B cell (primary cell): ENCODE measurements around the gene LIMS2. TPM values are rescaled to one million over a fixed set of nuclear protein-coding genes. Genes with fewer than 3 reads are reported as not detected.
A peak's percentile ranks its signal among the peaks of the same experiment; 100 is the strongest.

Source experiments
- ATAC-seq: fragments of 200-7000 bp; cut with Tn5 transposase; one replicate; pipeline ENCODE4 v1.10.0; 2021; ENCODE audit warnings: low read depth, mild to moderate bottlenecking, moderate number of reproducible peaks, moderate library complexity
- CTCF ChIA-PET: fragments of 350-600 bp; sonication (Branson Sonifier 250); formaldehyde crosslinking; loops from one replicate; lab custom pipeline; 2021; ENCODE audit warnings: antibody characterized with exemption, inconsistent platforms; lab: Charles Lee
- POLR2A ChIA-PET: fragments of 350-600 bp; sonication (Branson Sonifier 250); formaldehyde crosslinking; loops from one replicate; lab custom pipeline; 2021; ENCODE audit warnings: antibody characterized with exemption; lab: Charles Lee
- DNase-seq: peaks from one replicate; pipeline ENCODE4 v3.0.0; 2013
- H2AFZ ChIP-seq: 2 replicates; pipeline ENCODE4 v1.6.1; 2012; ENCODE audit warnings: mild to moderate bottlenecking, low read depth, low read length; ENCODE audit not compliant: insufficient read depth, poor library complexity, severe bottlenecking
- H3K27ac ChIP-seq, 2 donors: 1 replicate in 1 of 2; 2 replicates in 1 of 2; pipeline ENCODE4 v1.5.1; 2012 to 2013; ENCODE audit warnings: low read length in 2 of 2, mild to moderate bottlenecking in 2 of 2, moderate library complexity in 1 of 2
- H3K27me3 ChIP-seq, 4 experiments: fragments of 200-600 bp in 1 of 4; sonication (generic) in 1 of 4; replicated peaks in 1 of 4; 1 replicate in 2 of 4; 2 replicates in 2 of 4; pipeline versions ENCODE4 v1.6.1 to v1.7.0; 2013 to 2016; ENCODE audit warnings: low read length in 3 of 4, mild to moderate bottlenecking in 2 of 4, mixed read lengths in 1 of 4, moderate library complexity in 1 of 4; ENCODE audit not compliant: insufficient read depth in 4 of 4, control insufficient read depth in 3 of 4; ENCODE audit errors: control extremely low read depth in 1 of 4
- H3K36me3 ChIP-seq, 2 experiments: replicated peaks in 1 of 2; 1 replicate in 1 of 2; 2 replicates in 1 of 2; pipeline versions ENCODE4 v1.6.1 to v1.7.1; 2013; ENCODE audit warnings: low read length in 1 of 2; ENCODE audit not compliant: insufficient read depth in 2 of 2, control insufficient read depth in 1 of 2; ENCODE audit errors: control extremely low read depth in 1 of 2, extremely low read depth in 1 of 2
- H3K4me1 ChIP-seq, 2 donors: fragments of 200-600 bp in 1 of 2; sonication (generic) in 1 of 2; 1 replicate in 1 of 2; 2 replicates in 1 of 2; pipeline versions ENCODE4 v1.5.1 to v1.6.1; 2013 to 2017; ENCODE audit warnings: low read length in 2 of 2; ENCODE audit not compliant: control insufficient read depth in 2 of 2, insufficient read depth in 2 of 2
- H3K4me2 ChIP-seq: replicated peaks from 2 replicates; pipeline ENCODE3; 2012; ENCODE audit warnings: mild to moderate bottlenecking, low read depth, low read length; ENCODE audit not compliant: poor library complexity, severe bottlenecking
- H3K4me3 ChIP-seq, 5 experiments: fragments of 200-600 bp in 1 of 5; sonication (generic) in 1 of 5; 1 replicate in 3 of 5; 2 replicates in 2 of 5; pipeline versions ENCODE4 v1.5.1 to v1.7.0; 2011 to 2016; ENCODE audit warnings: low read length in 4 of 5, mild to moderate bottlenecking in 4 of 5, low read depth in 2 of 5, control low read depth in 1 of 5, moderate library complexity in 1 of 5; ENCODE audit not compliant: insufficient read depth in 1 of 5; ENCODE audit errors: control extremely low read depth in 1 of 5, extremely low read depth in 1 of 5
- H3K79me2 ChIP-seq: fragments of 200-600 bp; sonication (generic); one replicate; pipeline ENCODE4 v1.6.0; 2016; ENCODE audit warnings: low read length; ENCODE audit not compliant: control insufficient read depth, insufficient read depth
- H3K9ac ChIP-seq: fragments of 200-600 bp; sonication (generic); 2 replicates; pipeline ENCODE4 v1.6.1; 2017; ENCODE audit warnings: mild to moderate bottlenecking, low read length, moderate library complexity
- H3K9me3 ChIP-seq, 3 donors: one replicate each; pipeline versions ENCODE4 v1.6.1 to v1.7.1; 2013; ENCODE audit warnings: low read length in 2 of 3; ENCODE audit not compliant: control insufficient read depth in 2 of 3, insufficient read depth in 1 of 3; ENCODE audit errors: control extremely low read depth in 1 of 3
- H4K20me1 ChIP-seq: 2 replicates; pipeline ENCODE4 v1.6.0; 2012; ENCODE audit warnings: mild to moderate bottlenecking, low read length; ENCODE audit not compliant: insufficient read depth, control insufficient read depth, poor library complexity, severe bottlenecking
- H3K27ac Mint-ChIP-seq: one replicate; pipeline ENCODE4 v1.8.0; 2021; ENCODE audit warnings: mixed read lengths
- H3K27me3 Mint-ChIP-seq: one replicate; pipeline ENCODE4 v1.8.0; 2021; ENCODE audit warnings: mixed read lengths
- H3K4me1 Mint-ChIP-seq: one replicate; pipeline ENCODE4 v1.8.0; 2021; ENCODE audit warnings: mixed read lengths
- H3K4me3 Mint-ChIP-seq: one replicate; pipeline ENCODE4 v1.8.0; 2021; ENCODE audit warnings: mixed read lengths
- H3K9me3 Mint-ChIP-seq: one replicate; pipeline ENCODE4 v1.8.0; 2022; ENCODE audit warnings: mixed read lengths; ENCODE audit not compliant: insufficient read depth
- EZH2 ChIP-seq: IDR thresholded peaks from 2 replicates; pipeline ENCODE4 v1.6.1; 2012; ENCODE audit warnings: borderline replicate concordance, low read depth, mild to moderate bottlenecking, moderate library complexity, low read length; ENCODE audit not compliant: insufficient read depth, poor library complexity, severe bottlenecking
- WGBS: methylation state at CpG from one replicate; pipeline ENCODE4 v1.1.5; 2013; ENCODE audit warnings: missing lambda C conversion rate; ENCODE audit not compliant: insufficient coverage; 5-methylcytosine and 5-hydroxymethylcytosine counted together
- intact Hi-C: fragments of 100-400 bp; cut with micrococcal nuclease; formaldehyde crosslinking; loops from one replicate; pipeline ENCODE4 v1.10.0; 2022
- polyA plus RNA-seq: library from polyadenylated mRNA; depleted of rRNA; stranded (reverse); fragments of >200 nt; gene quantifications from 2 replicates; pipeline ENCODE4 v1.2.3, GENCODE V29; 2012
- total RNA-seq, 2 donors: library from RNA; stranded (reverse); fragments of 120-200 nt in 1 of 2; gene quantifications; 1 replicate in 1 of 2; 2 replicates in 1 of 2; pipeline versions ENCODE4 v1.2.3 to v1.2.4, GENCODE V29; 2013 to 2022
- TF ChIP-seq, protein P1 (sequence below): fragments of 200-600 bp; IDR thresholded peaks from one replicate; pipeline ENCODE4 v1.8.0; 2022; ENCODE audit warnings: antibody characterized with exemption, mild to moderate bottlenecking

The LIMS2 gene
- total and polyA plus RNA-seq, 2 donors (not counting 1 experiment from before 2014, with no cell fraction given) = 6.7 to 32.2 TPM

DNA sequence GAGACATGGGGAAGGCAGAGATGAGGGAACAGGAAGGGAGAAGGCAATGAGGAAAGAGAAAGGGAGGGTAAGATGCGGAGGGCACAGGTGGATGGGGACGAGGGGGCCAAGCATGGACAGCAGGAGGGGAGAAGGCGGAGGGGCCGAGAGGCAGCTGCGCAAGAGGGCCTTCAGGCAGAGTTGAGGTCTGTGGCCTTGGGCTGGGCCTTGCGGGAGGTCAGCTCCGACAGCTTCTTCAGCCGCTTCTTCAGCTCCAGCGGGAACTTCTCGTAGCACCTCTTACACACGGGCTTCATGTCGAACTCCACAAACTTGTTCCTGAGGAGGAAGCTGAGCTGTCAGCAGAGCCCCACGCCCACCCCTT is 36.2 kb downstream of the LIMS2 start:
- TF ChIP-seq, protein P1, sequence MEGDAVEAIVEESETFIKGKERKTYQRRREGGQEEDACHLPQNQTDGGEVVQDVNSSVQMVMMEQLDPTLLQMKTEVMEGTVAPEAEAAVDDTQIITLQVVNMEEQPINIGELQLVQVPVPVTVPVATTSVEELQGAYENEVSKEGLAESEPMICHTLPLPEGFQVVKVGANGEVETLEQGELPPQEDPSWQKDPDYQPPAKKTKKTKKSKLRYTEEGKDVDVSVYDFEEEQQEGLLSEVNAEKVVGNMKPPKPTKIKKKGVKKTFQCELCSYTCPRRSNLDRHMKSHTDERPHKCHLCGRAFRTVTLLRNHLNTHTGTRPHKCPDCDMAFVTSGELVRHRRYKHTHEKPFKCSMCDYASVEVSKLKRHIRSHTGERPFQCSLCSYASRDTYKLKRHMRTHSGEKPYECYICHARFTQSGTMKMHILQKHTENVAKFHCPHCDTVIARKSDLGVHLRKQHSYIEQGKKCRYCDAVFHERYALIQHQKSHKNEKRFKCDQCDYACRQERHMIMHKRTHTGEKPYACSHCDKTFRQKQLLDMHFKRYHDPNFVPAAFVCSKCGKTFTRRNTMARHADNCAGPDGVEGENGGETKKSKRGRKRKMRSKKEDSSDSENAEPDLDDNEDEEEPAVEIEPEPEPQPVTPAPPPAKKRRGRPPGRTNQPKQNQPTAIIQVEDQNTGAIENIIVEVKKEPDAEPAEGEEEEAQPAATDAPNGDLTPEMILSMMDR = no peak
- TF ChIP-seq EZH2 = no peak
- Histone ChIP-seq H3K4me2 (peak overlapping the region; percentile 73), H3K4me1 (peaks cover 82 to 90% of the 10 kb centered on the region in 2 donors), H3K27ac (peak overlapping the region; percentile 62 to 76), H4K20me1 (no peaks in the 10 kb centered on the region), H3K36me3 (no peaks in the 10 kb centered on the region), H3K4me3 (no peak overlapping the region), H3K27me3 (no peaks in the 10 kb centered on the region), H3K9me3 (no peaks in the 10 kb centered on the region), H3K79me2 (no peaks in the 10 kb centered on the region), H3K9ac (no peak overlapping the region), H2AFZ (peak overlapping the region; percentile 80)
- intact Hi-C loops = loop anchor here (2.0 to 5.0 kb wide), 2 partner anchors 18 to 63 kb away; partner anchors contain the start of gene SFT2D3
- ATAC-seq = no peak
- 85% methylated on average over 11 of the region's 13 CpGs for WGBS
- Mint-ChIP-seq H3K27me3 (no peaks in the 10 kb centered on the region), H3K4me3 (peak overlapping the region; percentile 68), H3K9me3 (no peaks in the 10 kb centered on the region), H3K4me1 (peaks cover 81% of the 10 kb centered on the region), H3K27ac (peak overlapping the region; percentile 95)
- ChIA-PET CTCF (interaction anchor here (1.3 to 19.3 kb wide), 5 partner anchors 11 to 113 kb away, joined by 3 to 553 read pairs (median 6); partner anchors contain the start of gene IWS1), POLR2A (interaction anchor here (0.6 to 2.0 kb wide), 3 partner anchors 8 to 21 kb away, joined by 4 to 7 read pairs (median 4); no protein-coding TSS in a partner anchor)
- peak; percentile 43 for DNase-seq
